Measurements from ENCODE around the gene PRDX2. TPM values are rescaled to one million over a fixed set of nuclear protein-coding genes. Genes with fewer than 3 reads are reported as not detected.

PRDX2 gene
- total and polyA plus RNA-seq, 2 of the 4 experiments (the other 2 are of a cell fraction) = 371 to 378 TPM

DNA sequence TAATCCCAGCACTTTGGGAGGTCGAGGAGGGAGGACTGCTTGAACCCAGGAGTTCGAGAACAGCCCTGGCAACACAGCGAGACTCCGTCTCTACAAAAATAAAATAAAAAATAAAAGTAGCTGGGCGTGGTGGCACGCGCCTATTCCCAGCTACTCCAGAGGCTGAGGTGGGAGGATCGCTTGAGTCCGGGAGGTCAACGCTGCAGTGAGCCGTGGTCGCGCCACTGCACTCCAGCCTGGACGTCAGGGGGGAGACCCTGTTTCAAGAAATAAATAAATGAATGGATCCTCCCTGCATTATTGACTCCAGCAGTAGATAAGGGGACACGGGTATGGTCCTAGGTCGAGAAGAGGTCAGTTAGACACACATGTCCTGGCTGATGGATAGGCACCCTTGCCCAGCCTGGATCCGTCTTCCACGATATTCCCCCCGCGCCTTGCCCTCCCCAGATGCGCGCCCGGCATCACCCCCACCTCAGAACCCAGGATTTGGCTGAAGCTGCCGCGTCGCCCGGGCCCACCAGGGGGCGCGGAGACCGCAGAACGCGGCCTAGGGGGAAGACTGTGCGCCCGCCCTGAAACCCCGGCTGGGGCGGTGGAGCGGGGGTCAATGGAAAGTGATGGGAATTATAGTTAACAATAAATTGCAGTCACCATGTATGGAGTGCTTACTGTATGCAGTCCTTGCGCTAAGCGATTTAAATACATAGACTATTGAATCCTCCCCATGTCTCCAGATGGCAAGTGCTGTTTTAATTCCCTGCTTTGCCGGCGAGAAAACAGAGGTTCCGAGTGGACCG is 24.2 kb downstream of the PRDX2 start (continued):
- TF ChIP-seq MAZ (IDR thresholded peaks at IDR 0.05; ENCODE audit: borderline replicate concordance, low read depth, low read length) (peak; percentile 95), POLR2A (IDR thresholded peaks at IDR 0.05; ENCODE audit: low read depth, low read length) (no peak), SMC3 (IDR thresholded peaks at IDR 0.05; ENCODE audit: low read depth, low read length) (peak; percentile 85)
